ENCODE results near the gene GMDS. TPM values are rescaled to one million over a fixed set of nuclear protein-coding genes. Genes with fewer than 3 reads are reported as not detected.

GMDS gene
- total RNA-seq, 1 experiment from 2014 or later = 27.6 TPM

GRCh38 chr6:1827984-1828793 lies 417.2 kb downstream of the GMDS start:
- H3K23ac ChIP-seq (ENCODE audit: insufficient read length, low read depth, low read length) = no peak overlapping the region
- H2BK12ac ChIP-seq (ENCODE audit: insufficient read length, low read depth, low read length) = no peak overlapping the region
- no peak overlapping the region for H4K91ac ChIP-seq (ENCODE audit: insufficient read length, low read depth, low read length)
- no peak overlapping the region for H2BK120ac ChIP-seq (ENCODE audit: low read depth, low read length, poor library complexity, severe bottlenecking)
- no peak overlapping the region for H2BK20ac ChIP-seq (ENCODE audit: low read depth, low read length, poor library complexity, severe bottlenecking)
- H3K4ac ChIP-seq (ENCODE audit: low read depth, low read length) = no peak overlapping the region
- H3T11ph ChIP-seq (ENCODE audit: low read length) = no peak overlapping the region
- H3K9ac ChIP-seq (ENCODE audit: extremely low read depth, insufficient read length, low read length) = no peak overlapping the region
- no peak overlapping the region for H3K18ac ChIP-seq (ENCODE audit: insufficient read length, low read depth, low read length)
- no peaks in the 10 kb centered on the region for H3K27me3 ChIP-seq (ENCODE audit: insufficient read depth, low read length)
- H4K8ac ChIP-seq (replicated peaks; ENCODE audit: insufficient read length, low read depth, low read length) = no peak overlapping the region
- Mint-ChIP-seq H3K27ac (no peak overlapping the region), H3K4me1 (peaks cover 8 to 10% of the 10 kb centered on the region in 2 experiments), H3K9me3 (peaks cover 7 to 14% of the 10 kb centered on the region in 2 experiments; a peak in 3 of 5 replicates), H3K27me3 (ENCODE audit: low read depth) (no peaks in the 10 kb centered on the region), H3K36me3 (ENCODE audit: insufficient read depth in 1 of 3, low read depth in 3 of 3) (peaks cover 4 to 13% (median 7%) of the 10 kb centered on the region in 3 experiments; a peak in 6 of 7 replicates), H3K4me3 (no peak overlapping the region)
- no peak overlapping the region for H2AFZ ChIP-seq (ENCODE audit: low read length)
- DNase-seq = no peak
- H3K4me1 ChIP-seq (ENCODE audit: insufficient read depth, low read length) = no peaks in the 10 kb centered on the region
- H2BK5ac ChIP-seq (ENCODE audit: insufficient read length, low read length) = no peak overlapping the region
- no peaks in the 10 kb centered on the region for H3K79me1 ChIP-seq (ENCODE audit: insufficient read depth, low read depth, low read length, poor library complexity, severe bottlenecking)
- H3K23me2 ChIP-seq (ENCODE audit: insufficient read length, low read depth, low read length, poor library complexity, severe bottlenecking) = no peaks in the 10 kb centered on the region
- H4K5ac ChIP-seq (ENCODE audit: insufficient read length, low read depth, low read length) = no peak overlapping the region
- H3K14ac ChIP-seq (ENCODE audit: insufficient read depth, low read length) = no peak overlapping the region
- no peak overlapping the region for H2AK5ac ChIP-seq (ENCODE audit: insufficient read length, low read length)
- no CpG with 5 or more reads among the region's 1 CpG for WGBS (ENCODE audit: extremely low coverage, insufficient read length, low lambda C conversion rate)
- no peak for TF ChIP-seq CTCF (conservative IDR thresholded peaks at IDR 0.05)
- H4K20me1 ChIP-seq (ENCODE audit: control insufficient read depth, insufficient read depth, insufficient read length) = no peaks in the 10 kb centered on the region
- no peak overlapping the region for H3K27ac ChIP-seq (ENCODE audit: insufficient read length, low read depth, low read length)
- no peak overlapping the region for H3K4me2 ChIP-seq (ENCODE audit: insufficient read depth, insufficient read length, low read length)
- no peaks in the 10 kb centered on the region for H3K9me3 ChIP-seq (ENCODE audit: control insufficient read depth, low read depth, low read length)
- no peak overlapping the region for H3K56ac ChIP-seq (ENCODE audit: insufficient read length, low read depth, low read length)
- no peak overlapping the region for H2BK15ac ChIP-seq (ENCODE audit: low read depth, low read length)
- H3K79me2 ChIP-seq (ENCODE audit: insufficient read depth, low read length) = no peaks in the 10 kb centered on the region
